Fibroblast of villous mesenchyme (primary cell): ENCODE data around the gene WDR4. TPM values are rescaled to one million over a fixed set of nuclear protein-coding genes. Genes with fewer than 3 reads are reported as not detected.

ENCODE experiments used
- DNase-seq: peaks from one replicate; pipeline ENCODE4 v3.0.0-alpha.2; 2010; ENCODE audit warnings: low read depth
- H3K4me3 ChIP-seq: 2 replicates; pipeline ENCODE4 v1.5.1; 2011; ENCODE audit warnings: low read depth, mild to moderate bottlenecking, low read length
- CTCF ChIP-seq: IDR thresholded peaks from 2 replicates; pipeline ENCODE4 v1.5.1; 2012; ENCODE audit warnings: low read depth, mild to moderate bottlenecking, low read length; ENCODE audit not compliant: insufficient read depth
- total RNA-seq: library from RNA; depleted of rRNA; stranded (reverse); fragments of >200 nt; gene quantifications from 2 replicates; pipeline ENCODE4 v1.2.3, GENCODE V29; 2012

The WDR4 gene
- total RNA-seq, 1 donor = 14.2 TPM

GRCh38 chr21:42830456-42831455, 48.6 kb downstream of the WDR4 start:
- DNase-seq = no peak
- no peak overlapping the region for H3K4me3 ChIP-seq
- TF ChIP-seq CTCF = no peak

DNA sequence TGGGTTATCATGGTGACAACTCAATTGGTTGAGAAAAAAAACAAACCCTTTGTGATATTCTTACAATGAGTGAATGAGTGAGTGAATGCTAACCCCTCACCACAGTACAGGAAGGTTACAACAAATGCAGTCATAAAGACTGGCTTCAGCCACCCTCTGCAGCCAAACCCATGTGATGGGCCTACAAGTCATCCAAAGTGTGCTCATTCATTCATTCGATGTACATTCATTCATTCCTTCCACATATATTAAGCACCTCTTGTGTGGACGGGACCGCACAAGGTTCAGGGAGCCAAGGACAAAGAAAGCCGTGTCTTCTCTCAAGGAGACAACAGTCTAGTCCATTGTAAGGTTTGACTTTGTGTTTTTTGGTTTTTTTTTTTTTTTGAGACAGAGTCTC, 49.4 kb downstream of the WDR4 start:
- TF ChIP-seq CTCF = no peak
- DNase-seq = no peak

GRCh38 chr21:42829417-42829816, 49.9 kb downstream of the WDR4 start:
- TF ChIP-seq CTCF = no peak
- H3K4me3 ChIP-seq = no peak overlapping the region
- DNase-seq = no peak

More for the DNA sequence above, 49.4 kb downstream of the WDR4 start:
- H3K4me3 ChIP-seq = no peak overlapping the region

DNA sequence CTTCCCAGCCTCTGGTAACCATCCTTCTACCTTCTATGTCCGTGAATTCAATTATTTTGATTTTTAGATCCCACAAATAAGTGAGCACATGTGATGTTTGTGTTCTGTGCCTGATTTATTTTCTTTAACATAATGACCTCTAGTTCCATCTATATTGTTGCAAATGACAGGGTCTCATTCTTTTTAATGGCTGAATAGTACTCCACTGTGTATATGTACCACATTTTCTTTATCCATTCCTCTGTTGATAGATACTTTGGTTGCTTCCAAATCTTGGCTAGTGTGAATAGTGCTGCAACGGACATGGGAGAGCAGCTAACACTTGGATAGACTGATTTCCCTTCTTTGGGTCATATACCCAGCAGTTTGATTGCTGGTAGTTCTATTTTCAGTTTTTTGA, 51.8 kb downstream of the WDR4 start:
- no peak overlapping the region for H3K4me3 ChIP-seq
- TF ChIP-seq CTCF = no peak
- no peak for DNase-seq

DNA sequence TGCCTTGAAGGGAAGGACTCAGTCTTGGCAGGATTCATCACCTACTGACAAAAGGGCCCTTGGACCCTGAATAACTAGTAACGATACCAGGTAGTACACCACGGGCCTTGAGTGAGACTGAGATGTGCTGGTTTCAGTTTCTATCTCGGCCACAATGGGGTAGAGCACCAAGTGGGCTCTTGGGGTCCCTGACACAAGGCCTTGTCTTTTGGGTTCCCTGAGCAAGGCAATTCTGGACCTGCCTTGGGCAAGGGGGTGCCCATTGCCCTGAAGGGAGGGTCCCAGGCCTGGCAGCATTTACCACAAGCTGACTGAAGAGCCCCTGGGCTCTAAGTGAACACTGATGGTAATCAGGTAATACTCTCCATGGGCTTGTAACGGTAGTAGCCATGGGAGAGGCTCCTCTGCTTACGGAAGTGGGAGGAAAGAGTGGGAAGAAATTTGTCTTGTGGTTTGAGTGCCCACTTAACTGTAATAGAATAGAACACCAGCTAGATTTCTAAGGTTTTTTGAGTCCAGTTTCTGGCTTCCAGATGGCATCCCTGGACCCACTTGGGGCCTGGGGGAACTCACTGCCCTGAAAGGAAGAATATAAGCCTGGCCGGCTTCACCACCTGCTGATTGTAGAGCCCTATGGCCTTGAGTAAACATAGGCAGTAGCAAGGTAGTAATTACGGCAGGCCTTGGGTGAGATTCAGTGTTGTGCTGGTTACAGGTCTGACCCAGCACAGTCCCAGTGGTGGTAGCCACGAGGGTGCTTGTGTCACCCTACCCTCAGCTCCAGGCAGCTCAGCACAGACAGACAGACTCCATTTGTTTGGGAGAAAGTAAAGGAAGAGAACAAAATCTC, 58.5 kb downstream of the WDR4 start:
- no peak overlapping the region for H3K4me3 ChIP-seq
- TF ChIP-seq CTCF = no peak
- DNase-seq = no peak

DNA sequence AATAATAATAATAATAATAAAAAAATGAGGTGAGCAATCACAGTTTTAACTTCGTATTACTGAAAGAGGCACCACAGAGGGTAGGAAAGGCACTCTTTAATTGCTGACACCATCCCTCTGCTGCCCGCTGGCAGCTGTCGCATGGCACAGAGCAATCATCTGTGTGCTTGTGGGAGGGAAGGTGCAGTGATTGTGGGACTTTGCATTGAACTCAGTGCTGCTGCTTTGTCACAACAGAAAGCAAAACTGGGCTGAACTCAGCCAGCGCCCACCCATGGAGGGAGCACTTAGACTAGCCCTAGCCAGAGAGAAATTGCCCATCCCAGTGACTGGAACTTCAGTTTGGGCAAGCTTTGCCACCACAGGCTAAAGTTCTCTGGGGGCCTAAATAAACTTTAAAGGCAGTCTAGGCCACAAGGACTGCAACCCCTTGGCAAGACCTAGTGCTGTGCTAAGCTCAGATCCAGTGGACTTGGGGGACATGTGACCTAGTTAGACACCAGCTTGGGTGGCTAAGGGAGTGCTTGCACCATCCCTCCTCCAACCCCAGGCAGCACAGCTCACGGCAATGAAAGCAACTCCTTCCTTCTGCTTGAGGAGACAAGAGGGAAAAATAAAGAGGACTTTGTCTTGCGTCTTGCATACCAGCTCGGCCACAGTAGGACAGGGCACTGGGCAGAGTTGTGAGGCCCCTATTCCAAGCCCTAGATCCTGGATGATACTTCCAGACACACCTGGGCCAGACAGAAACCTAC, 59.3 kb downstream of the WDR4 start:
- no peak for TF ChIP-seq CTCF
- H3K4me3 ChIP-seq = no peak overlapping the region
- no peak for DNase-seq
